Measurements from ENCODE around the gene BIK.

BIK gene, protein sequence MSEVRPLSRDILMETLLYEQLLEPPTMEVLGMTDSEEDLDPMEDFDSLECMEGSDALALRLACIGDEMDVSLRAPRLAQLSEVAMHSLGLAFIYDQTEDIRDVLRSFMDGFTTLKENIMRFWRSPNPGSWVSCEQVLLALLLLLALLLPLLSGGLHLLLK

DNA sequence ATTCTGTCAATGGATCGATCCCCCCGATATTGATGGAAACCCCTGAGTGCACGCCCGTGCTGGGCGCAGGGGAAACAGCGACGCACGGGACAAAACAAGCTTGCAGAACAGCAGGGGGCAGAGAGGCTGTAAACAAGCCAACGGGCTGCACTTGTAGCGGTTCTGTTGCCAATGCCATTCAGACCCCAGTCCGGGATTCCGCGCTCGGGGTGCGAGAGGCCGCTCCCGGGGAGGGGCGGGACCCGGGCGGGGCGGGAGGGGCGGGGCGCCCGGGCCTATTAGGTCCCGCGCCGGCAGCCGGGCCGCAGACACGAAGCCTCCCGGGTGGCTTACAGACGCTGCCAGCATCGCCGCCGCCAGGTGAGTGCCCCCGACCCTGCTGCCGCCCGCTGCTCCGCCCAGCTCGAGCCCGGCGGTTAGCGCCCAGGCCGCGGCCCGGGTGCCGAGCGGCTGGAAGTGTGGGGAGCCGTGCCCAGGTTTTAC is at the start of gene BIK:
BIK (plus strand) TSS at position 307 of the 483 bp plus-strand sequence. CDS start 13,273 bp downstream, outside the sequence.
- peak within 1 kb of the TSS; percentile 81 for H3K4me3 ChIP-seq (ENCODE audit: low read depth, low read length)
- peak; percentile 30 for TF ChIP-seq CTCF (IDR thresholded peaks at IDR 0.05; ENCODE audit: control insufficient read depth, extremely low read depth, insufficient read depth)
- DNase-seq (ENCODE audit: low read depth), result peak; percentile 22

DNA sequence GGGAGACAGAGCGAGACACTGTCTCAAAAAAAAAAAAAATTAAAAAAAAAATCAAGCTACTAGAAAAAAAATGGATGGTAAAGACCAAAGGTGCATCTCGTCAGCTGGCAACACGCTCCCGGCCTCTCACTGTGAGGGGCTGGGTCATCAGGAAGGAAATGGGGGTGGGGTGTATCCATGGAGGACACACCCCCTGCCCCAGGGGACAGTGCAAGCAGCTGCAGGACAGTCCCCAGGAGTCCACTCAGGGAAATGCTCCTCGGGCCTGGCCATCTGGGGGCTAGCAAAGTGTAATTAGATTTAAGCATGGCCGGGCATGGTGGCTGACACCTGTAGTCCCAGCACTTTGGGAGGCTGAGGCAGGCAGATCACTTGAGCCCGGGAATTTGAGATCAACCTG is 44.4 kb upstream of the BIK start:
- no peak for DNase-seq (ENCODE audit: low read depth)

DNA sequence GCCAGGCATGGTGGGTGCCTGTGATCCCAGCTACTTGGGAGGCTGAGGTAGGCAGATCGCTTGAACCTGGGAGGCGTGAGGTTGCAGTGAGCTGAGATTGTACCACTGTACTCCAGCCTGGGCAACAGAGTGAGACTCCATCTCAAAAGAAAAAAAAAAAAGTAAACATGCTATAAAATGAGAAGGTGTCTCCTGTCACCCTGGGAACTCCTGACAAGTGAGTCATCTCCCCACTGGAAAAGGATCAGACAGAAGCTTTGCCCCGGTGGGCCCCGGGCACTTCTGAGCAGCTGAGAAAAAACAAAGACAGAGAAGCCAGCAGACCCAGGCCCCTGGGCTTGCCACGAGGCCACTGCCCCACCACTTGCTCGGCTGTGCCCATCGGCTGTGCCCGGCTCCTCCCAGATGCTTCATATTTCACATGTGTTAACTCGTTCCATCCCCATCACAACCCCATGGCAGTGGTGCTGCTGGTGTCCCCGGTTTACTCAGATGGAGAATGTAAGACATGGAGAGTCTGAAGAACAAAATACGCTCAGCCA is 43.6 kb upstream of the BIK start:
- TF ChIP-seq CTCF (IDR thresholded peaks at IDR 0.05; ENCODE audit: control insufficient read depth, extremely low read depth, insufficient read depth), result no peak
- DNase-seq (ENCODE audit: low read depth), result no peak
- no peak overlapping the region for H3K4me3 ChIP-seq (ENCODE audit: low read depth, low read length)

More for the DNA sequence above, 44.4 kb upstream of the BIK start:
- H3K4me3 ChIP-seq (ENCODE audit: low read depth, low read length), result no peak overlapping the region
- no peak for TF ChIP-seq CTCF (IDR thresholded peaks at IDR 0.05; ENCODE audit: control insufficient read depth, extremely low read depth, insufficient read depth)

- no peak overlapping the region for H3K4me3 ChIP-seq (ENCODE audit: low read depth, low read length)
- TF ChIP-seq CTCF (IDR thresholded peaks at IDR 0.05; ENCODE audit: control insufficient read depth, extremely low read depth, insufficient read depth), result no peak
- no peak for DNase-seq (ENCODE audit: low read depth)
Observed at GRCh38 chr22:43077121-43077877, 33.3 kb upstream of the BIK start.

GRCh38 chr22:43078522-43078921 is 32.0 kb upstream of the BIK start:
- no peak overlapping the region for H3K4me3 ChIP-seq (ENCODE audit: low read depth, low read length)
- DNase-seq (ENCODE audit: low read depth), result no peak
- TF ChIP-seq CTCF (IDR thresholded peaks at IDR 0.05; ENCODE audit: control insufficient read depth, extremely low read depth, insufficient read depth), result no peak

DNA sequence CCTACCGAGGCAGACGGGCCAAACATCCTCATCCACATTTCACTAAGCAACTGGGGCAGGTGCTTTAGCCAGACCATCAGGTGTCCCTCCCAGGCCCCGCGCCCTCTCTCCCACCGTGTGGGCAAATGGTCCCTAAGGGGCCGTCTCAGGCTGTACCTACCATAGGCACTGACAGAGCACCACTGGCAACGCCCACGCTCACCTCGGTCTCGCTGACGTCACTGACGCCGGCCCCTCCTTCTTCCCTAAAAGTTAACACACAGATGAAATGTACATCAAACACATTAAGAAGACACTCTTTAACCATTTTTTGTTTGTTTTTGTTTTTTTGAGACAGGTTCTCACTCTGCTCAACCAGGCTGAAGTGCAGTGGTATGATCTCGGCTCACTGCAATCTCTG is 30.8 kb upstream of the BIK start:
- TF ChIP-seq CTCF (IDR thresholded peaks at IDR 0.05; ENCODE audit: control insufficient read depth, extremely low read depth, insufficient read depth), result no peak
- DNase-seq (ENCODE audit: low read depth), result no peak
- H3K4me3 ChIP-seq (ENCODE audit: low read depth, low read length), result no peak overlapping the region

Data from LNCaP clone FGC (cell line).